Activated B cell treated with CpG ODN at 0.5 μM for 24 hours (primary cell): ENCODE results near the gene SNX27. TPM values are rescaled to one million over a fixed set of nuclear protein-coding genes. Genes with fewer than 3 reads are reported as not detected.
"Not testable (repeated sequence)": the region's sequence is repeated elsewhere in the genome, so short reads cannot be mapped to it uniquely, and the experiment has no call there.

ENCODE experiments used
- ATAC-seq: fragments of 200-7000 bp; cut with Tn5 transposase; one replicate; pipeline ENCODE4 v1.10.0; 2021; ENCODE audit warnings: low read depth, mild to moderate bottlenecking, moderate library complexity
- CTCF ChIA-PET: fragments of 350-600 bp; sonication (Branson Sonifier 250); formaldehyde crosslinking; loops from one replicate; lab custom pipeline; 2021; ENCODE audit warnings: antibody characterized with exemption; lab: Charles Lee
- POLR2A ChIA-PET: fragments of 350-600 bp; sonication (Branson Sonifier 250); formaldehyde crosslinking; loops from one replicate; lab custom pipeline; 2021; ENCODE audit warnings: antibody characterized with exemption; lab: Charles Lee
- DNase-seq: peaks from one replicate; pipeline ENCODE4 v3.0.0; 2022
- H3K27ac Mint-ChIP-seq: one replicate; pipeline ENCODE4 v1.8.0; 2020; ENCODE audit warnings: mixed read lengths
- H3K27me3 Mint-ChIP-seq: one replicate; pipeline ENCODE4 v1.8.0; 2021; ENCODE audit warnings: mixed read lengths
- H3K36me3 Mint-ChIP-seq: one replicate; pipeline ENCODE4 v1.8.0; 2021; ENCODE audit warnings: low read depth, mixed read lengths
- H3K4me1 Mint-ChIP-seq: one replicate; pipeline ENCODE4 v1.8.0; 2021; ENCODE audit warnings: mixed read lengths
- H3K4me3 Mint-ChIP-seq: one replicate; pipeline ENCODE4 v1.8.0; 2020; ENCODE audit warnings: mild to moderate bottlenecking, mixed read lengths
- H3K9me3 Mint-ChIP-seq: one replicate; pipeline ENCODE4 v1.8.0; 2020; ENCODE audit warnings: mixed read lengths
- CTCF ChIP-seq: fragments of 200-600 bp; IDR thresholded peaks from one replicate; pipeline ENCODE4 v1.8.0; 2022; ENCODE audit warnings: antibody characterized with exemption, mild to moderate bottlenecking
- intact Hi-C: fragments of 100-400 bp; cut with micrococcal nuclease; formaldehyde crosslinking; loops from one replicate; pipeline ENCODE4 v1.15.1; 2024
- total RNA-seq: library from RNA; stranded (reverse); gene quantifications from 2 replicates; pipeline ENCODE4 v1.2.3, GENCODE V29; 2022

SNX27 gene
- total RNA-seq, 1 donor from 2014 or later: 27.6 TPM

- POLR2A ChIA-PET: no interaction called here
- Mint-ChIP-seq H3K36me3 (peaks cover 42% of the 10 kb centered on the region), H3K9me3 (peaks cover 4% of the 10 kb centered on the region), H3K27ac (no peak overlapping the region), H3K27me3 (no peaks in the 10 kb centered on the region), H3K4me3 (no peak overlapping the region), H3K4me1 (peaks cover 7% of the 10 kb centered on the region)
- TF ChIP-seq CTCF: no peak
- DNase-seq (no peak), ATAC-seq (no peak)
- CTCF ChIA-PET: no interaction called here
- intact Hi-C loops: no loop called here
Measured at GRCh38 chr1:151644001-151644400, 32.2 kb downstream of the SNX27 start.

GRCh38 chr1:151653397-151653796, 41.5 kb downstream of the SNX27 start:
- TF ChIP-seq CTCF: no peak

GRCh38 chr1:151655371-151655770, 43.5 kb downstream of the SNX27 start:
- intact Hi-C loops: no loop called here
- no peak overlapping the region for H3K4me3 Mint-ChIP-seq
- ChIA-PET POLR2A (no interaction called here), CTCF (no interaction called here)
- H3K4me1 Mint-ChIP-seq: peaks cover 13% of the 10 kb centered on the region
- no peaks in the 10 kb centered on the region for H3K9me3 Mint-ChIP-seq
- no peaks in the 10 kb centered on the region for H3K27me3 Mint-ChIP-seq
- no peak for DNase-seq
- H3K27ac Mint-ChIP-seq: no peak overlapping the region
- H3K36me3 Mint-ChIP-seq: peaks cover 37% of the 10 kb centered on the region
- no peak for TF ChIP-seq CTCF
- no peak for ATAC-seq

More at GRCh38 chr1:151653397-151653796, 41.5 kb downstream of the SNX27 start:
- no peak for ATAC-seq
- ChIA-PET CTCF (no interaction called here), POLR2A (interaction anchor here (0.7 kb wide), 1 partner anchor 137 kb away, joined by 7 read pairs; no protein-coding TSS in a partner anchor)
- no peak overlapping the region for H3K27ac Mint-ChIP-seq
- no peak for DNase-seq
- no peaks in the 10 kb centered on the region for H3K27me3 Mint-ChIP-seq
- H3K4me3 Mint-ChIP-seq: no peak overlapping the region
- peaks cover 13% of the 10 kb centered on the region for H3K4me1 Mint-ChIP-seq
- intact Hi-C loops: no loop called here
- H3K9me3 Mint-ChIP-seq: no peaks in the 10 kb centered on the region
- H3K36me3 Mint-ChIP-seq: peaks cover 30% of the 10 kb centered on the region

GRCh38 chr1:151661751-151662150, 49.9 kb downstream of the SNX27 start:
- CTCF ChIA-PET: no interaction called here
- no peaks in the 10 kb centered on the region for H3K27me3 Mint-ChIP-seq
- H3K9me3 Mint-ChIP-seq: no peaks in the 10 kb centered on the region
- TF ChIP-seq CTCF: no peak
- H3K4me3 Mint-ChIP-seq: no peak overlapping the region
- H3K4me1 Mint-ChIP-seq: peaks cover 5% of the 10 kb centered on the region
- POLR2A ChIA-PET: no interaction called here
- ATAC-seq (no peak), DNase-seq (no peak)
- intact Hi-C loops: no loop called here
- no peak overlapping the region for H3K27ac Mint-ChIP-seq
- peaks cover 73% of the 10 kb centered on the region for H3K36me3 Mint-ChIP-seq

- H3K36me3 Mint-ChIP-seq: peaks cover 60% of the 10 kb centered on the region
- H3K27me3 Mint-ChIP-seq: no peaks in the 10 kb centered on the region
- H3K4me3 Mint-ChIP-seq: no peak overlapping the region
- ATAC-seq (no peak), DNase-seq (no peak)
- ChIA-PET POLR2A (no interaction called here), CTCF (no interaction called here)
- H3K9me3 Mint-ChIP-seq: peaks cover 5% of the 10 kb centered on the region
- no peaks in the 10 kb centered on the region for H3K4me1 Mint-ChIP-seq
- no peak overlapping the region for H3K27ac Mint-ChIP-seq
- intact Hi-C loops: no loop called here
- TF ChIP-seq CTCF: no peak
Measured at GRCh38 chr1:151668090-151668489, 56.2 kb downstream of the SNX27 start.

GRCh38 chr1:151670036-151670675, 58.3 kb downstream of the SNX27 start:
- H3K27me3 Mint-ChIP-seq, POLR2A ChIA-PET, CTCF ChIA-PET, H3K9me3 Mint-ChIP-seq, ATAC-seq, DNase-seq, H3K4me1 Mint-ChIP-seq, H3K27ac Mint-ChIP-seq, H3K4me3 Mint-ChIP-seq: not testable (repeated sequence)
- peaks cover 64% of the 10 kb centered on the region for H3K36me3 Mint-ChIP-seq
- intact Hi-C loops: loop anchor here (10.0 kb wide), 1 partner anchor 165 kb away; the partner anchor contains the start of genes C2CD4D and RORC
